Measurements from ENCODE around the gene FEZF2. TPM values are rescaled to one million over a fixed set of nuclear protein-coding genes. Genes with fewer than 3 reads are reported as not detected.

Gene FEZF2
- total RNA-seq, 3 donors from 2014 or later (not counting 1 experiment from before 2014, with no cell fraction given), result not detected

DNA sequence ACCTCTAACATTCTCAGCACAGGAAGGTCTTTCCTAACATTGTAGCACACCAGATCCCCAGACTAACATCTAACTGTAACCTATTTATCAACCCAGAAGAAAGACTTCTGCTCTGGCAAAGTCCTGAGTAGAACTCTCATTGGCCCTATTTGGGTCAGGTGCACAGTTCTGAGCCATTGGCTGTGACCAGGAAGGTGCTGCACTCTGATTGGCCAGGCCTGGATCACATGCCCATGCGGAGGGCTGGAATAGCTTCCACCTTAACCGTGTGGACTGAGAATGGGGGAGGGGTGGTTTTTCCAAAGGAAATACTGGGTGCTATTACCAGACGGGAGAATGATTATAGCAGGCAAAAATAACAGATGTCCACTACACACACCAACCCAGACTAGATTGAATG lies 11.5 kb downstream of the FEZF2 start:
- H3K4me3 Mint-ChIP-seq, result no peak overlapping the region
- peaks cover 11 to 16% of the 10 kb centered on the region in 2 donors for H3K27me3 Mint-ChIP-seq (ENCODE audit: low read depth in 2 of 2)
- TF ChIP-seq, protein P1, sequence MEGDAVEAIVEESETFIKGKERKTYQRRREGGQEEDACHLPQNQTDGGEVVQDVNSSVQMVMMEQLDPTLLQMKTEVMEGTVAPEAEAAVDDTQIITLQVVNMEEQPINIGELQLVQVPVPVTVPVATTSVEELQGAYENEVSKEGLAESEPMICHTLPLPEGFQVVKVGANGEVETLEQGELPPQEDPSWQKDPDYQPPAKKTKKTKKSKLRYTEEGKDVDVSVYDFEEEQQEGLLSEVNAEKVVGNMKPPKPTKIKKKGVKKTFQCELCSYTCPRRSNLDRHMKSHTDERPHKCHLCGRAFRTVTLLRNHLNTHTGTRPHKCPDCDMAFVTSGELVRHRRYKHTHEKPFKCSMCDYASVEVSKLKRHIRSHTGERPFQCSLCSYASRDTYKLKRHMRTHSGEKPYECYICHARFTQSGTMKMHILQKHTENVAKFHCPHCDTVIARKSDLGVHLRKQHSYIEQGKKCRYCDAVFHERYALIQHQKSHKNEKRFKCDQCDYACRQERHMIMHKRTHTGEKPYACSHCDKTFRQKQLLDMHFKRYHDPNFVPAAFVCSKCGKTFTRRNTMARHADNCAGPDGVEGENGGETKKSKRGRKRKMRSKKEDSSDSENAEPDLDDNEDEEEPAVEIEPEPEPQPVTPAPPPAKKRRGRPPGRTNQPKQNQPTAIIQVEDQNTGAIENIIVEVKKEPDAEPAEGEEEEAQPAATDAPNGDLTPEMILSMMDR (IDR thresholded peaks at IDR 0.05), result no peak

DNA sequence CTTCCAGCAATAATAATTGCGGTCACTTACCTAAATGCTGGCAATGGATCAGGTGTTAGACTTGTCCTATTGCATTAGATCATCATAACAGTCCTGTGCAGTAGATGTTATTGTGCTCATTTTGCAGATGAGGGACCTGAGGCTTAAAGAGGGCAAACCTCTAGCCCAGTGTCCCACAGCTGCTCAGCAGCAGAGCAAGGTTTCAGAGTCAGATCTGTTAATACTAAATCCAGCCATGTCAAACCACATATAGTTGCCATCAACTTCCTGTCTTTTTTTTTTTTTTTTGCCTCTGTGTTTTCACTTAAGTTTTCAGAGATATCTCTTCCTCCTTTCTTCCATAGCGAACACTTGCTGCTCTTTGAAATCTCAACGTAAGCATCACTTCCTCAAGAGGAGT lies 12.1 kb downstream of the FEZF2 start:
- intact Hi-C loops (cut with micrococcal nuclease), result no loop called here
- no peak for DNase-seq
- Mint-ChIP-seq H3K27ac (no peak overlapping the region), H3K4me1 (no peaks in the 10 kb centered on the region), H3K9me3 (peaks cover 3 to 6% of the 10 kb centered on the region in 2 donors), H3K36me3 (no peaks in the 10 kb centered on the region), H3K4me3 (no peak overlapping the region), H3K27me3 (ENCODE audit: low read depth in 2 of 2) (peaks cover 7 to 11% of the 10 kb centered on the region in 2 donors)
- Histone ChIP-seq H3K36me3 (ENCODE audit: control insufficient read depth, insufficient read depth, low read length) (no peaks in the 10 kb centered on the region), H3K27me3 (ENCODE audit: control insufficient read depth, insufficient read depth, low read length) (no peaks in the 10 kb centered on the region), H3K27ac (ENCODE audit: low read length) (no peak overlapping the region), H3K4me3 (ENCODE audit: low read length) (no peak overlapping the region), H3K4me1 (ENCODE audit: control insufficient read depth, insufficient read depth, low read length) (no peaks in the 10 kb centered on the region), H3K9me3 (ENCODE audit: control insufficient read depth, insufficient read depth, low read length) (no peaks in the 10 kb centered on the region)
- TF ChIP-seq, protein P1 (IDR thresholded peaks at IDR 0.05), result no peak
- ATAC-seq, result no peak
- 84% methylated on average over 3 of the region's 3 CpGs for WGBS (ENCODE audit: insufficient coverage)

More for the DNA sequence above, 11.5 kb downstream of the FEZF2 start:
- H3K4me1 Mint-ChIP-seq, result no peaks in the 10 kb centered on the region
- 74% methylated on average over 2 of the region's 3 CpGs for WGBS (ENCODE audit: insufficient coverage)
- no peaks in the 10 kb centered on the region for H3K36me3 Mint-ChIP-seq
- Histone ChIP-seq H3K9me3 (ENCODE audit: control insufficient read depth, insufficient read depth, low read length) (no peaks in the 10 kb centered on the region), H3K36me3 (ENCODE audit: control insufficient read depth, insufficient read depth, low read length) (no peaks in the 10 kb centered on the region), H3K4me1 (ENCODE audit: control insufficient read depth, insufficient read depth, low read length) (no peaks in the 10 kb centered on the region), H3K4me3 (ENCODE audit: low read length) (no peak overlapping the region), H3K27ac (ENCODE audit: low read length) (no peak overlapping the region), H3K27me3 (ENCODE audit: control insufficient read depth, insufficient read depth, low read length) (no peaks in the 10 kb centered on the region)
- no peak for DNase-seq
- ATAC-seq, result no peak
- intact Hi-C loops (cut with micrococcal nuclease), result no loop called here
- peaks cover 3 to 6% of the 10 kb centered on the region in 2 donors for H3K9me3 Mint-ChIP-seq
- no peak overlapping the region for H3K27ac Mint-ChIP-seq

DNA sequence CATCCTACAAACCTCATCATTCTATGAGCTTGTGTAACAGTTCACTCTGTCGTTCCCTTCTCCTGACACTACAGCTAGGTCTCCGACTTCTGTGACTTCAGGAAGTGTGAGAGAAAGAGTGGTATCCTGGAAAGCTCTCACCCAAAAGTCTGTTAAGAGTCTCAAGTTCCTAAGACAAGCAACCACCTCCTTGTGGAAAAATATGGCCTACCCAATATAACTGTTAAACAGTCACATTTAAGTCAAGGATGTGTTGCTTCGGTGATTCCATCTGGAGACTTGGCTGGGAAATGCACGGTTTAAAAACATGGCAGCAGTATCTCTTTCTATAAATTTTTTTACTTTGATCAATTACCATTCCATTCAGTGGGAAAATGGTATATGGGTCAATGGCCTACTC lies 13.8 kb downstream of the FEZF2 start:
- H3K27ac Mint-ChIP-seq, result no peak overlapping the region
- no peak for ATAC-seq
- no peaks in the 10 kb centered on the region for H3K9me3 ChIP-seq (ENCODE audit: control insufficient read depth, insufficient read depth, low read length)

GRCh38 chr3:62356356-62356755 lies 17.0 kb downstream of the FEZF2 start:
- intact Hi-C loops (cut with micrococcal nuclease), result no loop called here
- H3K27me3 ChIP-seq (ENCODE audit: control insufficient read depth, insufficient read depth, low read length), result no peaks in the 10 kb centered on the region
- Mint-ChIP-seq H3K36me3 (no peaks in the 10 kb centered on the region), H3K27me3 (ENCODE audit: low read depth in 2 of 2) (no peaks in the 10 kb centered on the region), H3K9me3 (peaks cover 0 to under 1% of the 10 kb centered on the region in 2 donors), H3K4me3 (no peak overlapping the region), H3K27ac (no peak overlapping the region), H3K4me1 (no peaks in the 10 kb centered on the region)
- H3K9me3 ChIP-seq (ENCODE audit: control insufficient read depth, insufficient read depth, low read length), result no peaks in the 10 kb centered on the region
- ATAC-seq, result no peak
- TF ChIP-seq, protein P1 (IDR thresholded peaks at IDR 0.05), result no peak
- H3K27ac ChIP-seq (ENCODE audit: low read length), result no peak overlapping the region
- H3K4me1 ChIP-seq (ENCODE audit: control insufficient read depth, insufficient read depth, low read length), result no peaks in the 10 kb centered on the region
- no peak overlapping the region for H3K4me3 ChIP-seq (ENCODE audit: low read length)
- DNase-seq, result no peak
- H3K36me3 ChIP-seq (ENCODE audit: control insufficient read depth, insufficient read depth, low read length), result no peaks in the 10 kb centered on the region

More for the DNA sequence above, 13.8 kb downstream of the FEZF2 start:
- Histone ChIP-seq H3K4me3 (ENCODE audit: low read length) (no peak overlapping the region), H3K36me3 (ENCODE audit: control insufficient read depth, insufficient read depth, low read length) (no peaks in the 10 kb centered on the region), H3K4me1 (ENCODE audit: control insufficient read depth, insufficient read depth, low read length) (no peaks in the 10 kb centered on the region), H3K27me3 (ENCODE audit: control insufficient read depth, insufficient read depth, low read length) (no peaks in the 10 kb centered on the region), H3K27ac (ENCODE audit: low read length) (no peak overlapping the region)
- Mint-ChIP-seq H3K36me3 (no peaks in the 10 kb centered on the region), H3K9me3 (peaks cover 0 to 3% of the 10 kb centered on the region in 2 donors), H3K27me3 (ENCODE audit: low read depth in 2 of 2) (no peaks in the 10 kb centered on the region), H3K4me3 (no peak overlapping the region), H3K4me1 (no peaks in the 10 kb centered on the region)
- no peak for DNase-seq
- WGBS (ENCODE audit: insufficient coverage), result 78% methylated on average over 4 of the region's 4 CpGs
- TF ChIP-seq, protein P1 (IDR thresholded peaks at IDR 0.05), result no peak
- intact Hi-C loops (cut with micrococcal nuclease), result no loop called here

All from natural killer cell (primary cell).